Measurements from ENCODE around the gene EGFL7. TPM values are rescaled to one million over a fixed set of nuclear protein-coding genes. Genes with fewer than 3 reads are reported as not detected.
A peak's percentile ranks its signal among the peaks of the same experiment; 100 is the strongest.

EGFL7 gene
- total RNA-seq, 4 donors from 2014 or later = 38.4 to 143 (median 81.6) TPM

DNA sequence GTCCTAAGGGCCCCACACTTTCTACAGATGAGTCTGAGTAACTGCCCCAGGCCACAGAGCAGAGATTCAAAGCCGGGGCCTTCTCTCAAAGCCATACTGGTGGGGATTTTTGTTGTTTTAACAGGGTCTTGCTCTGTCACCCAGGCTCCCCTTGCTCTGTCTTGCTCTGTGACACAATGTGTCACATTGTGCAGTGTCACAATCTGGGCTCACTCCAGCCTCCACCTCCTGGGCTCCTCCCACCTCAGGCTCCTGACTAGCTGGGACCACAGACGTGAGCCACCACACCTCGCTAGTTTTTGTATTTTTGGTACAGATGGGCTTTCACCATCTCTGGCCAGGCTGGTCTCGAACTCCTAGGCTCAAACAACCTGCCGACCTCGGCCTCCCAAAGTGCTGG lies 15.9 kb downstream of the EGFL7 start:
- intact Hi-C loops (cut with DNase I) = no loop called here
- TF ChIP-seq, protein P1, sequence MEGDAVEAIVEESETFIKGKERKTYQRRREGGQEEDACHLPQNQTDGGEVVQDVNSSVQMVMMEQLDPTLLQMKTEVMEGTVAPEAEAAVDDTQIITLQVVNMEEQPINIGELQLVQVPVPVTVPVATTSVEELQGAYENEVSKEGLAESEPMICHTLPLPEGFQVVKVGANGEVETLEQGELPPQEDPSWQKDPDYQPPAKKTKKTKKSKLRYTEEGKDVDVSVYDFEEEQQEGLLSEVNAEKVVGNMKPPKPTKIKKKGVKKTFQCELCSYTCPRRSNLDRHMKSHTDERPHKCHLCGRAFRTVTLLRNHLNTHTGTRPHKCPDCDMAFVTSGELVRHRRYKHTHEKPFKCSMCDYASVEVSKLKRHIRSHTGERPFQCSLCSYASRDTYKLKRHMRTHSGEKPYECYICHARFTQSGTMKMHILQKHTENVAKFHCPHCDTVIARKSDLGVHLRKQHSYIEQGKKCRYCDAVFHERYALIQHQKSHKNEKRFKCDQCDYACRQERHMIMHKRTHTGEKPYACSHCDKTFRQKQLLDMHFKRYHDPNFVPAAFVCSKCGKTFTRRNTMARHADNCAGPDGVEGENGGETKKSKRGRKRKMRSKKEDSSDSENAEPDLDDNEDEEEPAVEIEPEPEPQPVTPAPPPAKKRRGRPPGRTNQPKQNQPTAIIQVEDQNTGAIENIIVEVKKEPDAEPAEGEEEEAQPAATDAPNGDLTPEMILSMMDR (IDR thresholded peaks at IDR 0.05) = no peak
- no peak for DNase-seq
- no peak overlapping the region for H3K4me3 ChIP-seq (replicated peaks in 1 of 3)
- H3K27me3 ChIP-seq = no peaks in the 10 kb centered on the region
- H3K9me3 ChIP-seq = no peaks in the 10 kb centered on the region
- H3K4me1 ChIP-seq = peaks cover 0 to 4% of the 10 kb centered on the region in 2 donors
- peaks cover 8 to 9% of the 10 kb centered on the region in 2 donors for H3K36me3 ChIP-seq
- no peak overlapping the region for H3K27ac ChIP-seq
- WGBS, 2 donors = 86 to 91% methylated on average over 6 of the region's 6 CpGs

DNA sequence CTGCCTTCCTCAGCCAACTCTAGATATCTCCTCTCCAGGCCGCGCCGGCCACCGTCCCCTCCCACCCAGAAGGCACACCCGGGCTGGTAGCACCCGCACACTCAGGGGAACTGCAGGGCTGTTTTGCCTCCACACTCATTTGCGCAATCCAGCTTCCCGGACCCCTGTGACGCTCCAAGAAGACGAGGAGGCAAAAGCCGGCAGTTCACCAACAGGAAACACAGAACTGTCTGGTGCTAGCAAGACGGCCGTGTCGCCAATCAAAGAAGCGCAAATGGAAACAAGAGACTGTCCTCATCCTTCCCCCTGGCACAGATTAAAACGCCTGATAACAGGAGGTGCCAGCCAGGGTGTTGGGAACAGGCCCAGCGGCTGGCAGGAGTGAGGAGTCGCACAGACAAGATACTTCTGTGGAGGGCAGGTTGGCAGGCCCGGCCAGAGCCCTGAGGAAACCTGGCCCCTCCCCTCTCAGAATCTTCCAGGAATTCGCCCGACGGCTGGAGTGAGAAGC lies 16.8 kb downstream of the EGFL7 start:
- intact Hi-C loops (cut with DNase I) = no loop called here
- Histone ChIP-seq H3K9me3 (no peaks in the 10 kb centered on the region), H3K36me3 (peaks cover under 1 to 9% of the 10 kb centered on the region in 2 donors), H3K4me3 (replicated peaks in 1 of 3) (no peak overlapping the region), H3K4me1 (peaks cover 0 to 4% of the 10 kb centered on the region in 2 donors), H3K27ac (peak overlapping the region in 1 of 3 donors; percentile 26), H3K27me3 (no peaks in the 10 kb centered on the region)
- 62 to 72% methylated on average over 22 of the region's 22 CpGs for WGBS, 2 donors
- TF ChIP-seq, protein P1 (IDR thresholded peaks at IDR 0.05) = no peak
- no peak for TF ChIP-seq POLR2A (IDR thresholded peaks at IDR 0.05)
- no peak for DNase-seq

DNA sequence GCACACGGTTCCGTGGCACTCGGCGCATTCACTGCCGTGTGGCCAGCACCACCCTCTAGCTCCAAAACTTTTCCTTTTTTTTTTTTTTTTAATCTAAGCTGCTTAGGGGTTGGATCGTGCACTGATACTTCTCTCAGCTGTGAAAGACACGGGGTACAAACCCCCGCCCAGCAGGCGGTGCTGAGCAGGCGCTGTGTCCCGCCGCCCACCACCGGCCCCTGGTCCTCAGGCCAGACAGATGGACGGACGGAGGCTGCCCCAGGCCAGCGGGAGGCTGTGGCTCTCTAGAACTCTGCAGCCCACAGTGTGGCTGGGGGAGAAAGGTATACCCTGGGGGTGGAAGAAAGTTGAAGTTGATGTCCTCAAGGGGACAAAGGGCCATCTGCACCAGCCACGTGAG lies 18.3 kb downstream of the EGFL7 start:
- no peak for DNase-seq
- Histone ChIP-seq H3K9me3 (no peaks in the 10 kb centered on the region), H3K36me3 (peaks cover 0 to 9% of the 10 kb centered on the region in 2 donors), H3K4me1 (peaks cover 10 to 19% of the 10 kb centered on the region in 2 donors), H3K27me3 (no peaks in the 10 kb centered on the region), H3K4me3 (replicated peaks in 1 of 3) (no peak overlapping the region), H3K27ac (no peak overlapping the region)
- intact Hi-C loops (cut with DNase I) = no loop called here
- TF ChIP-seq, protein P1 (IDR thresholded peaks at IDR 0.05) = no peak
- TF ChIP-seq POLR2A (IDR thresholded peaks at IDR 0.05) = no peak
- 96% methylated on average over 17 of the region's 17 CpGs for WGBS, 2 donors

DNA sequence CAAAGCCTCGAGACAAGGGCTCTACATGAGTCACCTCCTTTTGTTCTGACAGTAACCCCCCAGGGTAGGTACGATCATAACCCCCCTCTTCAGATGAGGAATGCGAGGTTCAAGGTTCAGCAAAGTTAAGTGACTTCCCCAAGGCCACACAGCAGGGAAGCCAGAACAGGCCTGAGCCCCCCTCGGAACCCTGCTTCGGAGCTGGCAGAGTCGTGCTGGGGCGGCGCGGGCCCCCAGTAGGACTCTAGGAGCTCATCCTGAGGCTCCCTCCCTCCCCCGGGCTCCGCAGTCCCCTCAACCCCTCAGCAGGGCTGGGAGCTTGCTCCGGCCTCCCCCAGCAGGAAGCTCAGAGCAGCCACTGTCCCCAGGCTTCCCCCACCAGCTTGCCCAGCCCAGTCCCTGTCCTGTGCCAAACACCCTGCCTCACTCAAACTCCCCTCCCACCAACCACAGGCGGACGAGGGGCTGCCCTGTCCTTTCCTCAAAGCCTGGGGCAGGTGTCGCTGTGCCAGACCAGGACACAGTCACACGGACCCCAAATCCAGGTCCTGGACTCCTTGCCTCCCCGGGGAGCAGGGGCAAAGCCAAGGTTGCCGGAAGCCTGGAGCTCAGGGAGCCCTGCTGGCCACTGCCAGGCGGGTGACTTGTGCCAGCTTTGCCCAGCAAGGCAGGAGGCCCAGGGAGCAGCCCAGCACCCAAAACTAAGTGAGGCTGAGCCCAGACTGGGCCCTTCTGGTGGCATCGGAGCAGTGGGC lies 19.4 kb downstream of the EGFL7 start:
- 86 to 90% methylated on average over 12 to 17 of the region's 20 CpGs for WGBS, 2 donors
- Histone ChIP-seq H3K4me3 (replicated peaks in 1 of 3) (no peak overlapping the region), H3K4me1 (peaks cover 13 to 24% of the 10 kb centered on the region in 2 donors), H3K36me3 (no peaks in the 10 kb centered on the region), H3K27ac (no peak overlapping the region), H3K9me3 (no peaks in the 10 kb centered on the region), H3K27me3 (no peaks in the 10 kb centered on the region)
- no peak for DNase-seq
- intact Hi-C loops (cut with DNase I) = no loop called here
- TF ChIP-seq, protein P1 (IDR thresholded peaks at IDR 0.05) = no peak
- no peak for TF ChIP-seq POLR2A (IDR thresholded peaks at IDR 0.05)

DNA sequence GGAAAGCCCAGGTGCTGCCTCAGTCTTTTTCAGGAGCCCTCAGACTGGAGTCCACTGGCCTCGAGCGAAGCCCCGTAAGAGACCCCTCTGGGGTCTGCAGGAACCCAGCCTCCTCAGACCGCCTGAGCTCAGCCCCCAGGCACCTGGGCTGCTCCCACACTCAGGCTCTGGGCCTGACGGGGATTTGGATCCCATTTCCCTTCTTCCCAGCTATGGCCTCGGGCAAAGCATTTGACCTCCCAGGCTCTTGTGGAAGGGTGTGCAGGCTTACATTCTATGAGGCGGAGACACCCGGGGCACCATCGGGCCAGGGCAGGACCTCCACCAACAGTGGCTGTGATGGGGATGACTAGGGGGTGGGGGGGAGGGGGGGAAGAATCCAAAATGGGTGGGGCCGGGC lies 20.0 kb downstream of the EGFL7 start:
- no peaks in the 10 kb centered on the region for H3K36me3 ChIP-seq
- TF ChIP-seq, protein P1 (IDR thresholded peaks at IDR 0.05) = no peak
- no peak for TF ChIP-seq POLR2A (IDR thresholded peaks at IDR 0.05)
- H3K4me3 ChIP-seq (replicated peaks in 1 of 3) = no peak overlapping the region
- H3K9me3 ChIP-seq = no peaks in the 10 kb centered on the region
- H3K27me3 ChIP-seq = no peaks in the 10 kb centered on the region
- WGBS, 2 donors = 80 to 90% methylated on average over 2 to 8 of the region's 10 CpGs
- no peak for DNase-seq
- H3K27ac ChIP-seq = no peak overlapping the region
- H3K4me1 ChIP-seq = peaks cover 16 to 27% of the 10 kb centered on the region in 2 donors
- intact Hi-C loops (cut with DNase I) = no loop called here
